SK-N-SH treated with all-trans-retinoic acid at 6 μM for 48 hours (cell line): ENCODE results near the gene NLRP8.

Source experiments
- ATAC-seq: fragments of 200-7000 bp; cut with Tn5 transposase; 3 replicates; pipeline ENCODE4 v1.9.1; 2020; ENCODE audit warnings: mild to moderate bottlenecking, moderate library complexity
- ARNTL ChIP-seq: fragments of 450-650 bp; formaldehyde crosslinking; IDR thresholded peaks from 2 replicates; pipeline ENCODE4 v1.5.0; 2020; ENCODE audit warnings: low read depth, mild to moderate bottlenecking, moderate library complexity, borderline replicate concordance
- BACH2 ChIP-seq: fragments of 250-450 bp; sonication (Bioruptor Pico); IDR thresholded peaks from 2 replicates; pipeline ENCODE4 v1.9.0; 2021; ENCODE audit warnings: mild to moderate bottlenecking, borderline replicate concordance
- CSDC2 ChIP-seq: fragments of 250-450 bp; sonication (Bioruptor Pico); IDR thresholded peaks from 2 replicates; pipeline ENCODE4 v1.5.0; 2020; ENCODE audit warnings: mild to moderate bottlenecking, moderate library complexity
- GLIS3 ChIP-seq: fragments of 250-450 bp; sonication (Bioruptor Pico); IDR thresholded peaks from 2 replicates; pipeline ENCODE4 v1.5.0; 2020; ENCODE audit warnings: mild to moderate bottlenecking, moderate library complexity
- ISL1 ChIP-seq: fragments of 250-450 bp; sonication (Bioruptor Pico); IDR thresholded peaks from 2 replicates; pipeline ENCODE4 v2.1.2; 2022; ENCODE audit warnings: mild to moderate bottlenecking, moderate library complexity
- OSR1 ChIP-seq: fragments of 250-450 bp; sonication (Bioruptor Pico); IDR thresholded peaks from 2 replicates; pipeline ENCODE4 v1.8.0; 2022; ENCODE audit warnings: moderate library complexity, mild to moderate bottlenecking, inconsistent platforms
- PATZ1 ChIP-seq: fragments of 250-450 bp; sonication (Bioruptor Pico); IDR thresholded peaks from 2 replicates; pipeline ENCODE4 v1.8.0; 2020; ENCODE audit warnings: mild to moderate bottlenecking, moderate library complexity, borderline replicate concordance
- POU6F1 ChIP-seq: fragments of 250-450 bp; sonication (Bioruptor Pico); IDR thresholded peaks from 2 replicates; pipeline ENCODE4 v1.8.0; 2021; ENCODE audit warnings: low read depth, mild to moderate bottlenecking, moderate library complexity, borderline replicate concordance
- PPARA ChIP-seq: fragments of 250-450 bp; sonication (Bioruptor Pico); IDR thresholded peaks from 2 replicates; pipeline ENCODE4 v1.5.0; 2020; ENCODE audit warnings: mild to moderate bottlenecking, borderline replicate concordance
- SNAI2 ChIP-seq: fragments of 250-450 bp; sonication (Bioruptor Pico); IDR thresholded peaks from 2 replicates; pipeline ENCODE4 v1.5.0; 2020; ENCODE audit warnings: mild to moderate bottlenecking, moderate library complexity
- TCF4 ChIP-seq: fragments of 250-450 bp; sonication (Bioruptor Pico); IDR thresholded peaks from 2 replicates; pipeline ENCODE4 v1.8.0; 2021; ENCODE audit warnings: mild to moderate bottlenecking, moderate library complexity, borderline replicate concordance
- TOX ChIP-seq: fragments of 250-450 bp; sonication (Bioruptor Pico); IDR thresholded peaks from 2 replicates; pipeline ENCODE4 v1.8.0; 2021; ENCODE audit warnings: mild to moderate bottlenecking, moderate library complexity, borderline replicate concordance
- TSHZ2 ChIP-seq: fragments of 250-450 bp; sonication (Bioruptor Pico); IDR thresholded peaks from 2 replicates; pipeline ENCODE4 v1.5.0; 2020; ENCODE audit warnings: mild to moderate bottlenecking, moderate library complexity
- ZC3H10 ChIP-seq: fragments of 250-450 bp; sonication (Bioruptor Pico); IDR thresholded peaks from 2 replicates; pipeline ENCODE4 v1.5.1; 2021; ENCODE audit warnings: mild to moderate bottlenecking, moderate library complexity
- ZFP3 ChIP-seq: fragments of 250-450 bp; sonication (Bioruptor Pico); IDR thresholded peaks from 2 replicates; pipeline ENCODE4 v1.5.0; 2020; ENCODE audit warnings: mild to moderate bottlenecking, moderate library complexity
- ZFP30 ChIP-seq: fragments of 450-650 bp; formaldehyde crosslinking; IDR thresholded peaks from 2 replicates; pipeline ENCODE4 v1.5.0; 2022; ENCODE audit warnings: mild to moderate bottlenecking, moderate library complexity
- ZNF565 ChIP-seq: fragments of 450-650 bp; formaldehyde crosslinking; conservative IDR thresholded peaks from 2 replicates; pipeline ENCODE4 v1.5.0; 2020; ENCODE audit warnings: low read depth, mild to moderate bottlenecking, moderate library complexity
- ZNF70 ChIP-seq: fragments of 450-650 bp; formaldehyde crosslinking; IDR thresholded peaks from 2 replicates; pipeline ENCODE4 v1.5.0; 2020; ENCODE audit warnings: mild to moderate bottlenecking, moderate library complexity
- ZNF8 ChIP-seq: fragments of 450-650 bp; formaldehyde crosslinking; IDR thresholded peaks from 2 replicates; pipeline ENCODE4 v1.5.0; 2020; ENCODE audit warnings: mild to moderate bottlenecking, moderate library complexity
- TF ChIP-seq, protein P1 (sequence below): fragments of 250-450 bp; sonication (Bioruptor Pico); IDR thresholded peaks from 2 replicates; pipeline ENCODE4 v1.5.1; 2021; ENCODE audit warnings: mild to moderate bottlenecking, moderate library complexity
- TF ChIP-seq, protein P2 (sequence below): fragments of 250-450 bp; sonication (Bioruptor Pico); IDR thresholded peaks from 2 replicates; pipeline ENCODE4 v1.5.1; 2020; ENCODE audit warnings: low read depth, mild to moderate bottlenecking, moderate library complexity

NLRP8 gene

GRCh38 chr19:55959996-55960675, 12.5 kb downstream of the NLRP8 start:
- TF ChIP-seq CSDC2 (CRISPR knock-in tag) (no peak), GLIS3 (CRISPR knock-in tag) (no peak), ISL1 (CRISPR knock-in tag) (no peak), ZFP30 (CRISPR knock-in tag) (no peak), ZNF8 (CRISPR knock-in tag) (no peak), TSHZ2 (CRISPR knock-in tag) (no peak), SNAI2 (CRISPR knock-in tag) (no peak), ZC3H10 (CRISPR knock-in tag) (no peak), OSR1 (CRISPR knock-in tag) (no peak), POU6F1 (CRISPR knock-in tag) (no peak), TCF4 (CRISPR knock-in tag) (no peak), BACH2 (CRISPR knock-in tag) (no peak)
- TF ChIP-seq, protein P1, sequence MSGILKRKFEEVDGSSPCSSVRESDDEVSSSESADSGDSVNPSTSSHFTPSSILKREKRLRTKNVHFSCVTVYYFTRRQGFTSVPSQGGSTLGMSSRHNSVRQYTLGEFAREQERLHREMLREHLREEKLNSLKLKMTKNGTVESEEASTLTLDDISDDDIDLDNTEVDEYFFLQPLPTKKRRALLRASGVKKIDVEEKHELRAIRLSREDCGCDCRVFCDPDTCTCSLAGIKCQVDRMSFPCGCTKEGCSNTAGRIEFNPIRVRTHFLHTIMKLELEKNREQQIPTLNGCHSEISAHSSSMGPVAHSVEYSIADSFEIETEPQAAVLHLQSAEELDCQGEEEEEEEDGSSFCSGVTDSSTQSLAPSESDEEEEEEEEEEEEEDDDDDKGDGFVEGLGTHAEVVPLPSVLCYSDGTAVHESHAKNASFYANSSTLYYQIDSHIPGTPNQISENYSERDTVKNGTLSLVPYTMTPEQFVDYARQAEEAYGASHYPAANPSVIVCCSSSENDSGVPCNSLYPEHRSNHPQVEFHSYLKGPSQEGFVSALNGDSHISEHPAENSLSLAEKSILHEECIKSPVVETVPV (CRISPR knock-in tag): no peak
- TF ChIP-seq, protein P2, sequence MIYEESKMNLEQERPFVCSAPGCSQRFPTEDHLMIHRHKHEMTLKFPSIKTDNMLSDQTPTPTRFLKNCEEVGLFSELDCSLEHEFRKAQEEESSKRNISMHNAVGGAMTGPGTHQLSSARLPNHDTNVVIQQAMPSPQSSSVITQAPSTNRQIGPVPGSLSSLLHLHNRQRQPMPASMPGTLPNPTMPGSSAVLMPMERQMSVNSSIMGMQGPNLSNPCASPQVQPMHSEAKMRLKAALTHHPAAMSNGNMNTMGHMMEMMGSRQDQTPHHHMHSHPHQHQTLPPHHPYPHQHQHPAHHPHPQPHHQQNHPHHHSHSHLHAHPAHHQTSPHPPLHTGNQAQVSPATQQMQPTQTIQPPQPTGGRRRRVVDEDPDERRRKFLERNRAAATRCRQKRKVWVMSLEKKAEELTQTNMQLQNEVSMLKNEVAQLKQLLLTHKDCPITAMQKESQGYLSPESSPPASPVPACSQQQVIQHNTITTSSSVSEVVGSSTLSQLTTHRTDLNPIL (CRISPR knock-in tag): no peak
- no peak for ATAC-seq

GRCh38 chr19:55962186-55962585, 14.6 kb downstream of the NLRP8 start:
- ATAC-seq: no peak
- TF ChIP-seq ZNF70 (CRISPR knock-in tag) (no peak), PATZ1 (CRISPR knock-in tag) (no peak), ZNF565 (CRISPR knock-in tag) (no peak)

DNA sequence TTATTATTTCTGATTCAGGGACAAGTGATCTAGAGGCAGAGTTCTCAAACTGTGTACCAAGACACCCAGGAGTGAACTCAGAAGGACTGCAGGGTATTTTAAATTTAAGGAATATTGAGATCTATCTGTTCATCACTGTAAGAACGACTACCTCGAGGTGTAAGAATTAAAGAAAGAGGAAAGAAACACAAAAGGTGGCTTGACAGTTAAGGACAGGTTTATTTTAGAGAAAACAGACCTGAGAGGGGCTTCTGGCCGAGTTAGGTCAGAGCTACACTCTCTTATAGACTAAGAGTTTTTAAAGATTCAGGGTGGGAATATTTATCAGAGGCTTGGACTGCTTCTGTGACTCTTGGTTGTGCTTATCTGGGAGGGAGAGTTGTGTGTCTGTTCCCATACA, 26.4 kb downstream of the NLRP8 start:
- ATAC-seq: no peak
- TF ChIP-seq ZNF70 (CRISPR knock-in tag) (no peak), ZNF8 (CRISPR knock-in tag) (no peak), TOX (no peak), TCF4 (CRISPR knock-in tag) (no peak), ARNTL (CRISPR knock-in tag) (no peak), BACH2 (CRISPR knock-in tag) (no peak), PATZ1 (CRISPR knock-in tag) (no peak), ZFP3 (CRISPR knock-in tag) (no peak), ZC3H10 (CRISPR knock-in tag) (no peak), TSHZ2 (CRISPR knock-in tag) (no peak), PPARA (CRISPR knock-in tag) (no peak), ISL1 (CRISPR knock-in tag) (no peak), GLIS3 (CRISPR knock-in tag) (no peak)
- TF ChIP-seq, protein P1 (CRISPR knock-in tag): no peak
